Measurements from ENCODE around the gene B3GNT2.
A peak's percentile ranks its signal among the peaks of the same experiment; 100 is the strongest.

GRCh38 chr2:62205554-62205953 is 9.6 kb downstream of the B3GNT2 start:
- TF ChIP-seq ZNF416 (CRISPR knock-in tag; IDR thresholded peaks at IDR 0.05) (no peak), CBFB (CRISPR knock-in tag; IDR thresholded peaks at IDR 0.05; ENCODE audit: low read depth) (no peak), CTCF (IDR thresholded peaks at IDR 0.05) (no peak), TP53 (CRISPR knock-in tag; IDR thresholded peaks at IDR 0.05) (no peak), ZNF121 (CRISPR knock-in tag; IDR thresholded peaks at IDR 0.05) (no peak), HMGA2 (CRISPR knock-in tag; IDR thresholded peaks at IDR 0.05) (no peak), ATF3 (CRISPR knock-in tag; conservative IDR thresholded peaks at IDR 0.05) (no peak)
- TF ChIP-seq, protein P1, sequence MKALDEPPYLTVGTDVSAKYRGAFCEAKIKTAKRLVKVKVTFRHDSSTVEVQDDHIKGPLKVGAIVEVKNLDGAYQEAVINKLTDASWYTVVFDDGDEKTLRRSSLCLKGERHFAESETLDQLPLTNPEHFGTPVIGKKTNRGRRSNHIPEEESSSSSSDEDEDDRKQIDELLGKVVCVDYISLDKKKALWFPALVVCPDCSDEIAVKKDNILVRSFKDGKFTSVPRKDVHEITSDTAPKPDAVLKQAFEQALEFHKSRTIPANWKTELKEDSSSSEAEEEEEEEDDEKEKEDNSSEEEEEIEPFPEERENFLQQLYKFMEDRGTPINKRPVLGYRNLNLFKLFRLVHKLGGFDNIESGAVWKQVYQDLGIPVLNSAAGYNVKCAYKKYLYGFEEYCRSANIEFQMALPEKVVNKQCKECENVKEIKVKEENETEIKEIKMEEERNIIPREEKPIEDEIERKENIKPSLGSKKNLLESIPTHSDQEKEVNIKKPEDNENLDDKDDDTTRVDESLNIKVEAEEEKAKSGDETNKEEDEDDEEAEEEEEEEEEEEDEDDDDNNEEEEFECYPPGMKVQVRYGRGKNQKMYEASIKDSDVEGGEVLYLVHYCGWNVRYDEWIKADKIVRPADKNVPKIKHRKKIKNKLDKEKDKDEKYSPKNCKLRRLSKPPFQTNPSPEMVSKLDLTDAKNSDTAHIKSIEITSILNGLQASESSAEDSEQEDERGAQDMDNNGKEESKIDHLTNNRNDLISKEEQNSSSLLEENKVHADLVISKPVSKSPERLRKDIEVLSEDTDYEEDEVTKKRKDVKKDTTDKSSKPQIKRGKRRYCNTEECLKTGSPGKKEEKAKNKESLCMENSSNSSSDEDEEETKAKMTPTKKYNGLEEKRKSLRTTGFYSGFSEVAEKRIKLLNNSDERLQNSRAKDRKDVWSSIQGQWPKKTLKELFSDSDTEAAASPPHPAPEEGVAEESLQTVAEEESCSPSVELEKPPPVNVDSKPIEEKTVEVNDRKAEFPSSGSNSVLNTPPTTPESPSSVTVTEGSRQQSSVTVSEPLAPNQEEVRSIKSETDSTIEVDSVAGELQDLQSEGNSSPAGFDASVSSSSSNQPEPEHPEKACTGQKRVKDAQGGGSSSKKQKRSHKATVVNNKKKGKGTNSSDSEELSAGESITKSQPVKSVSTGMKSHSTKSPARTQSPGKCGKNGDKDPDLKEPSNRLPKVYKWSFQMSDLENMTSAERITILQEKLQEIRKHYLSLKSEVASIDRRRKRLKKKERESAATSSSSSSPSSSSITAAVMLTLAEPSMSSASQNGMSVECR (CRISPR knock-in tag; IDR thresholded peaks at IDR 0.05; ENCODE audit: borderline replicate concordance), result peak; percentile 28; the same call in 1 of the 2 replicates

Data from WTC11 (cell line).